ENCODE data around the gene USP10. TPM values are rescaled to one million over a fixed set of nuclear protein-coding genes. Genes with fewer than 3 reads are reported as not detected.
"Not testable (repeated sequence)": the region's sequence is repeated elsewhere in the genome, so short reads cannot be mapped to it uniquely, and the experiment has no call there.

USP10 gene
- total and polyA plus RNA-seq, 5 donors from 2014 or later, result 64.0 to 112 (median 88.1) TPM

- Histone ChIP-seq H3K4me1 (ENCODE audit: control insufficient read depth, insufficient read depth, low read length, poor library complexity, severe bottlenecking) (no peaks in the 10 kb centered on the region), H3K36me3 (ENCODE audit: control insufficient read depth, insufficient read depth, low read length) (no peaks in the 10 kb centered on the region), H3K27me3 (ENCODE audit: control insufficient read depth, insufficient read depth, low read length) (peaks cover 3% of the 10 kb centered on the region), H3K27ac (ENCODE audit: insufficient read depth, low read length, poor library complexity, severe bottlenecking) (no peak overlapping the region), H3K4me3 (ENCODE audit: low read depth, low read length) (no peak overlapping the region), H3K9me3 (ENCODE audit: control insufficient read depth in 2 of 2, low read length in 2 of 2) (peaks cover 0 to 2% of the 10 kb centered on the region in 2 experiments)
- Mint-ChIP-seq H3K27ac (no peak overlapping the region), H3K9me3 (peaks cover 0 to 2% (median 0%) of the 10 kb centered on the region in 7 donors), H3K36me3 (no peaks in the 10 kb centered on the region), H3K27me3 (peaks cover 13% of the 10 kb centered on the region), H3K4me3 (peak overlapping the region in 1 of 4 donors; percentile 10), H3K4me1 (peaks cover 0 to 4% (median 0%) of the 10 kb centered on the region in 4 donors)
- no peak for DNase-seq
- ATAC-seq (ENCODE audit: low read depth in 2 of 2), result no peak
Observed at GRCh38 chr16:84692451-84693214, 7.2 kb upstream of the USP10 start.

GRCh38 chr16:84693869-84694268 lies 5.9 kb upstream of the USP10 start:
- not testable (repeated sequence) for H3K36me3 Mint-ChIP-seq; H3K27ac ChIP-seq (ENCODE audit: insufficient read depth, low read length, poor library complexity, severe bottlenecking); H3K4me1 Mint-ChIP-seq; H3K27ac Mint-ChIP-seq; H3K27me3 Mint-ChIP-seq; H3K4me3 ChIP-seq (ENCODE audit: low read depth, low read length); H3K27me3 ChIP-seq (ENCODE audit: control insufficient read depth, insufficient read depth, low read length); ATAC-seq (ENCODE audit: low read depth in 2 of 2); H3K4me1 ChIP-seq (ENCODE audit: control insufficient read depth, insufficient read depth, low read length, poor library complexity, severe bottlenecking); H3K9me3 ChIP-seq (ENCODE audit: control insufficient read depth in 2 of 2, low read length in 2 of 2); DNase-seq; H3K9me3 Mint-ChIP-seq; H3K4me3 Mint-ChIP-seq; H3K36me3 ChIP-seq (ENCODE audit: control insufficient read depth, insufficient read depth, low read length)

GRCh38 chr16:84694980-84695379 lies 4.8 kb upstream of the USP10 start:
- Mint-ChIP-seq H3K36me3 (no peaks in the 10 kb centered on the region), H3K27me3 (peaks cover 7% of the 10 kb centered on the region), H3K27ac (no peak overlapping the region), H3K4me1 (peaks cover 0 to 5% (median 3%) of the 10 kb centered on the region in 4 donors), H3K9me3 (peaks cover 0 to 2% (median 0%) of the 10 kb centered on the region in 7 donors), H3K4me3 (peak overlapping the region in 1 of 4 donors; percentile 27)
- H3K4me1 ChIP-seq (ENCODE audit: control insufficient read depth, insufficient read depth, low read length, poor library complexity, severe bottlenecking), result peaks cover 9% of the 10 kb centered on the region
- no peaks in the 10 kb centered on the region for H3K36me3 ChIP-seq (ENCODE audit: control insufficient read depth, insufficient read depth, low read length)
- H3K27ac ChIP-seq (ENCODE audit: insufficient read depth, low read length, poor library complexity, severe bottlenecking), result no peak overlapping the region
- DNase-seq, result no peak
- peaks cover under 1% of the 10 kb centered on the region for H3K27me3 ChIP-seq (ENCODE audit: control insufficient read depth, insufficient read depth, low read length)
- no peak overlapping the region for H3K4me3 ChIP-seq (ENCODE audit: low read depth, low read length)
- ATAC-seq (ENCODE audit: low read depth in 2 of 2), result no peak
- no peaks in the 10 kb centered on the region for H3K9me3 ChIP-seq (ENCODE audit: control insufficient read depth in 2 of 2, low read length in 2 of 2)

- peaks cover 40% of the 10 kb centered on the region for H3K4me1 ChIP-seq (ENCODE audit: control insufficient read depth, insufficient read depth, low read length, poor library complexity, severe bottlenecking)
- peaks cover 25 to 37% (median 32%) of the 10 kb centered on the region in 4 donors for H3K4me1 Mint-ChIP-seq
- H3K27ac ChIP-seq (ENCODE audit: insufficient read depth, low read length, poor library complexity, severe bottlenecking), result peak overlapping the region; percentile 83
- no peaks in the 10 kb centered on the region for H3K9me3 ChIP-seq (ENCODE audit: control insufficient read depth in 2 of 2, low read length in 2 of 2)
- H3K36me3 ChIP-seq (ENCODE audit: control insufficient read depth, insufficient read depth, low read length), result no peaks in the 10 kb centered on the region
- H3K27ac Mint-ChIP-seq, result peak overlapping the region; percentile 85 to 97 (median 90)
- no peaks in the 10 kb centered on the region for H3K27me3 Mint-ChIP-seq
- ATAC-seq (ENCODE audit: low read depth in 2 of 2) (peak in 1 of 2 donors; percentile 2), DNase-seq (peak in 1 of 3 donors; percentile 3)
- peak overlapping the region; percentile 40 for H3K4me3 ChIP-seq (ENCODE audit: low read depth, low read length)
- H3K4me3 Mint-ChIP-seq, result peak overlapping the region; percentile 79 to 90 (median 84)
- H3K27me3 ChIP-seq (ENCODE audit: control insufficient read depth, insufficient read depth, low read length), result no peaks in the 10 kb centered on the region
- H3K9me3 Mint-ChIP-seq, result peaks cover 0 to 2% (median 0%) of the 10 kb centered on the region in 7 donors
- H3K36me3 Mint-ChIP-seq, result no peaks in the 10 kb centered on the region
Observed at GRCh38 chr16:84699147-84699711, 571 bp upstream of the USP10 start.

GRCh38 chr16:84700446-84701300 lies 873 bp downstream of the USP10 start:
- Histone ChIP-seq H3K36me3 (ENCODE audit: control insufficient read depth, insufficient read depth, low read length) (no peaks in the 10 kb centered on the region), H3K27me3 (ENCODE audit: control insufficient read depth, insufficient read depth, low read length) (no peaks in the 10 kb centered on the region), H3K9me3 (ENCODE audit: control insufficient read depth in 2 of 2, low read length in 2 of 2) (no peaks in the 10 kb centered on the region), H3K4me3 (ENCODE audit: low read depth, low read length) (peak overlapping the region; percentile 97), H3K4me1 (ENCODE audit: control insufficient read depth, insufficient read depth, low read length, poor library complexity, severe bottlenecking) (peaks cover 47% of the 10 kb centered on the region), H3K27ac (ENCODE audit: insufficient read depth, low read length, poor library complexity, severe bottlenecking) (peak overlapping the region; percentile 83)
- Mint-ChIP-seq H3K27me3 (no peaks in the 10 kb centered on the region), H3K36me3 (peaks cover 8% of the 10 kb centered on the region), H3K9me3 (peaks cover 0 to 2% (median 0%) of the 10 kb centered on the region in 7 donors), H3K4me1 (peaks cover 35 to 51% (median 43%) of the 10 kb centered on the region in 4 donors), H3K27ac (peak overlapping the region; percentile 96 to 98 (median 97)), H3K4me3 (peak overlapping the region; percentile 90 to 99 (median 94))
- ATAC-seq (ENCODE audit: low read depth in 2 of 2) (peak; percentile 36 to 45), DNase-seq (peak; percentile 27 to 75 (median 51))

GRCh38 chr16:84703681-84704080 lies 3.9 kb downstream of the USP10 start:
- no peak for ATAC-seq (ENCODE audit: low read depth in 2 of 2)
- no peaks in the 10 kb centered on the region for H3K9me3 ChIP-seq (ENCODE audit: control insufficient read depth in 2 of 2, low read length in 2 of 2)
- H3K36me3 ChIP-seq (ENCODE audit: control insufficient read depth, insufficient read depth, low read length), result peaks cover 3% of the 10 kb centered on the region
- H3K36me3 Mint-ChIP-seq, result peaks cover 9% of the 10 kb centered on the region
- H3K27ac ChIP-seq (ENCODE audit: insufficient read depth, low read length, poor library complexity, severe bottlenecking), result no peak overlapping the region
- no peaks in the 10 kb centered on the region for H3K9me3 Mint-ChIP-seq
- peaks cover 49 to 79% (median 59%) of the 10 kb centered on the region in 4 donors for H3K4me1 Mint-ChIP-seq
- peaks cover 46% of the 10 kb centered on the region for H3K4me1 ChIP-seq (ENCODE audit: control insufficient read depth, insufficient read depth, low read length, poor library complexity, severe bottlenecking)
- no peaks in the 10 kb centered on the region for H3K27me3 Mint-ChIP-seq
- H3K27me3 ChIP-seq (ENCODE audit: control insufficient read depth, insufficient read depth, low read length), result no peaks in the 10 kb centered on the region
- H3K27ac Mint-ChIP-seq, result peak overlapping the region in 2 of 3 donors; percentile 31 to 56
- DNase-seq, result no peak
- peak overlapping the region; percentile 42 for H3K4me3 ChIP-seq (ENCODE audit: low read depth, low read length)
- H3K4me3 Mint-ChIP-seq, result peak overlapping the region in 3 of 4 donors; percentile 47 to 51 (median 48)

GRCh38 chr16:84704253-84704652 lies 4.5 kb downstream of the USP10 start:
- Histone ChIP-seq H3K27me3 (ENCODE audit: control insufficient read depth, insufficient read depth, low read length) (no peaks in the 10 kb centered on the region), H3K4me1 (ENCODE audit: control insufficient read depth, insufficient read depth, low read length, poor library complexity, severe bottlenecking) (peaks cover 41% of the 10 kb centered on the region), H3K4me3 (ENCODE audit: low read depth, low read length) (peak overlapping the region; percentile 38), H3K27ac (ENCODE audit: insufficient read depth, low read length, poor library complexity, severe bottlenecking) (no peak overlapping the region), H3K36me3 (ENCODE audit: control insufficient read depth, insufficient read depth, low read length) (peaks cover 5% of the 10 kb centered on the region), H3K9me3 (ENCODE audit: control insufficient read depth in 2 of 2, low read length in 2 of 2) (no peaks in the 10 kb centered on the region)
- H3K4me1 Mint-ChIP-seq, result peaks cover 52 to 81% (median 64%) of the 10 kb centered on the region in 4 donors
- ATAC-seq (ENCODE audit: low read depth in 2 of 2) (no peak), DNase-seq (no peak)
- peak overlapping the region in 3 of 4 donors; percentile 47 to 65 (median 54) for H3K4me3 Mint-ChIP-seq
- peaks cover 12% of the 10 kb centered on the region for H3K36me3 Mint-ChIP-seq
- H3K27me3 Mint-ChIP-seq, result no peaks in the 10 kb centered on the region
- peak overlapping the region; percentile 18 to 74 (median 31) for H3K27ac Mint-ChIP-seq
- no peaks in the 10 kb centered on the region for H3K9me3 Mint-ChIP-seq
